ENCODE results near the gene STARD3.

DNA sequence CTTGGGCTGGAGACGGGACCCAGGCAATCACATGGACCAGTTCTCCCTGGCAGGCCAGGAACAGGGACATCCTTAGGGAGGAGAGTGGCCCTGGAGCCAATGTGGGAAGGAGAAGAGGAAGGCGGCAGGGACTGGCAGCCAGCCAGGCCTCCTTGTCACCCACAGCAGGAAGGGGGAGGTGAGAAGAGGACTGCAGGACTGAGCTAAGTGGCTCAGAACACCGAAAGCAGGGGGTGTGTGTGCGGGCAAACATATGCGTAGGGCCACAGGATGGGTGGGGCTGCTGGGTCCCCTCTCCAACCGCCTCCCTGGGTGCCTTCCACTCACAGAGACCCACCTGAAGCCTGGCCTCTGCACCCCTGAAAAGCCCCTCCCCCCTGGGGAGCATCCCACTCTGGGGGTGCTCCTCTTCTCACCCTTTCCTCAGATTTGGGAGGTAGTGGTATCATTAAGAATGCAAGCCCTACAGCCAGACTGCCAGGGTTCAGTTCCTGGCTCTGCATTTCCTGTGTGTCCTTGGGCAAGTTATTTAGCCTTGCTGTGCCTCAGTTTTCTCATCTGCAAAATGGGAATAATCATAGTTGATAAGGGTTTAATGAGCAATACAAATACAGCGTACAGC, 39.4 kb downstream of the STARD3 start:
- no peak for TF ChIP-seq CTCF (IDR thresholded peaks at IDR 0.05)
- no peak for TF ChIP-seq POLR2A (IDR thresholded peaks at IDR 0.05)

Data from right lobe of liver (tissue), 4 donors.